Measurements from ENCODE around the gene C20orf173.

The C20orf173 gene

DNA sequence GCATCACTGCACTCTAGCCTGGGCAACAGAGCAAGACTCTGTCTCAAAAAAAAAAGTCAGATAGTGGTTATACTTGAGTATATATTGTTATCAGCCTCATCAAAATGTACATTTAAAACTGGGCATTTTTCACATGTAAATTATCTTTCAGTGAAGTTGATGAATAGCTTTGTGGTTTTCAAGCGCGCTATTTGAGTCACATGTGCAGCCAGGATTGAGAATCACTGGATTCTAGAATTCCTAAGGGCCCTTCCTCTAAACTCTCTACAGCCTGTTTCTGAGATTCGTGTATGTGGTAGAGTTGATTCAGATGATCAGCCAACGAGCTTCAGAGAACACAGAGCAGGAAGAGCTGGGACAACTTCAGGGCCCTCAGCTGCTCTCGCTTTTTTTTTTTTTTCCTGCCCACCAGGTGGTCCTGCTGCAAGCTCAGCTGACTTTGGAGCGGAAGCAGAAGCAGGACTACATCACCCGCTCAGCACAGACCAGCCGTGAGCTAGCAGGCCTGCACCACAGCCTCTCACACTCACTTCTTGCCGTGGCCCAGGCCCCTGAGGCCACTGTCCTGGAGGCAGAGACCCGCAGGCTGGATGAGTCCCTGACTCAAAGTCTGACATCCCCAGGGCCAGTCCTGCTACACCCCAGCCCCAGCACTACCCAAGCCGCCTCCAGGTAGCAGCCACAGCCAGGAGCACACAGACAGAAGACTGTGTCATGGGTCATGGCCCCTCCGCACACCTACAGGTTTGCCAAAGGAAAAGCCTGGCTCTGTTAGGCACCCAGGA lies 18.3 kb downstream of the C20orf173 start:
- H3K27me3 ChIP-seq: no peaks in the 10 kb centered on the region
- no peak overlapping the region for H3K4me3 ChIP-seq (ENCODE audit: low read depth, low read length)
- no peaks in the 10 kb centered on the region for H3K4me1 ChIP-seq
- H3K9me3 ChIP-seq: no peaks in the 10 kb centered on the region
- peaks cover 4% of the 10 kb centered on the region for H3K36me3 ChIP-seq
- no peak for DNase-seq
- TF ChIP-seq, protein P1, sequence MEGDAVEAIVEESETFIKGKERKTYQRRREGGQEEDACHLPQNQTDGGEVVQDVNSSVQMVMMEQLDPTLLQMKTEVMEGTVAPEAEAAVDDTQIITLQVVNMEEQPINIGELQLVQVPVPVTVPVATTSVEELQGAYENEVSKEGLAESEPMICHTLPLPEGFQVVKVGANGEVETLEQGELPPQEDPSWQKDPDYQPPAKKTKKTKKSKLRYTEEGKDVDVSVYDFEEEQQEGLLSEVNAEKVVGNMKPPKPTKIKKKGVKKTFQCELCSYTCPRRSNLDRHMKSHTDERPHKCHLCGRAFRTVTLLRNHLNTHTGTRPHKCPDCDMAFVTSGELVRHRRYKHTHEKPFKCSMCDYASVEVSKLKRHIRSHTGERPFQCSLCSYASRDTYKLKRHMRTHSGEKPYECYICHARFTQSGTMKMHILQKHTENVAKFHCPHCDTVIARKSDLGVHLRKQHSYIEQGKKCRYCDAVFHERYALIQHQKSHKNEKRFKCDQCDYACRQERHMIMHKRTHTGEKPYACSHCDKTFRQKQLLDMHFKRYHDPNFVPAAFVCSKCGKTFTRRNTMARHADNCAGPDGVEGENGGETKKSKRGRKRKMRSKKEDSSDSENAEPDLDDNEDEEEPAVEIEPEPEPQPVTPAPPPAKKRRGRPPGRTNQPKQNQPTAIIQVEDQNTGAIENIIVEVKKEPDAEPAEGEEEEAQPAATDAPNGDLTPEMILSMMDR (IDR thresholded peaks at IDR 0.05; ENCODE audit: low read depth, low read length): no peak

DNA sequence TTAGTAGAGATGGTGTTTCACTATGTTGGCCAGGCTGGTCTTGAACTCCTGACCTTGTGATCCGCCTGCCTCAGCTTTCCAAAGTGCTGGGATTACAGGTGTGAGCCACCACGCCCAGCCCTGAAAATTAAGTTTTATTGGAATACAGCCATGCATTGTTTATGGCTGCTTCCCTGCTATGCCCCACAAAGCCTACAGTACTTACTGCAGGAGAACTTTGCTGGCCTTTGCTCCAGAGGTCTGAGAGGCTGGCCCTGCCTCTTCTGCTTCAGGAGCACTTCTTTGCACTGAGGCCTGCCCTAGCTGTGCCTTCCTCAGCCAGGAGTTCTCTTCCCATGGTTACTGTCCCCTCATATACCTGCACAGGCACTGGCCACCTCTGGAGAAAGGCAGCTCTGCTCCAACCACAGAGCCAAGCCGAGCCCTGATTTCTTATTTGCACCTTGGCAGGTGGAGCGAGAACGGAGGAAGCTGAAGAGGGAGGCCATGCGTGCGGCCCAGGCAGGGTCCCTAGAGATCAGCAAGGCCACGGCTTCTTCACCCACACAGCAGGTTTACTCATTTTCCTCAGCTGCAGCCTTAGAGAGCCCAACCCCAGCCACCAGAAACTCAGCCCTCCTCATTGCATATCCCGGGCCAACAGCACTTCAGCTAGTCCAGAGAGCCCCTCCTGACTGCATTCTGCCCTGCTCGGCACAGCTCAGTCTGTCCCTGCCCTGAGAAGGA lies 20.8 kb downstream of the C20orf173 start:
- TF ChIP-seq, protein P1 (IDR thresholded peaks at IDR 0.05; ENCODE audit: low read depth, low read length): no peak

DNA sequence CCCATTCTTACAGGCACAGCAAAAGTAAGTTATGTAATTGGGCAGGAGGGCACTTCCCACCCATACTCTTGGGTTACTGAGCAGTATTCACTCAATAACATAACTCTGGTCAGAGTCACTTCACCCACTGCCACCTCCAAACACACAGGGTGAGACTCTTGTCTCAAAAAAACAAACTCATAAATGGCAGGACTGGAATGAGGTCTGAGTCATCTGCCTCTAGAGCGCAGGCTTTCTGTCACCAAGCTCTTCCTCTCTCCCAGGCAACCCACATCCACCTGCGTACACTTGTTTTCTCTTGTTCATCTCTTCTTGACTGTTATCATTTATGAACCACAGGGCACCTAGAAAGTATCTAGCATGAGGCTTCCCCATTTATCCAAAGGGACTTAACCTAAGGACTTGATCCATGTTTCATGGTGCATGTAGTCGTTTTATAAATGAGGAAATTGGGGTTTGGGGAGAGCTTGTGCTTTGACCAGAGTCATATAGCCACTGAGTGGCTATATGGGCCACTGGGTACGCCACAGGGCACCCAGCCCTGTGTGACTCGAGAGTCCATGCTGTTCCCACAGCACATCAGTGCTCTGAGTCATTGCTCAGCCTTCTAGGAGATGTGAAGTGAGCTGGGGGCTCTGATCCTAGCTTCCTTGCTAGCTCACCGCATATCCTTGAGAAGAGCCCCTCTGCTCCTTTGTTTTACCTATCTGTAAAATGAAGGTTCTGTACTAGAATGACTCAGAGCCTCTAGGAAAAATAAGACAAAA lies 22.4 kb downstream of the C20orf173 start:
- Histone ChIP-seq H3K36me3 (peaks cover 16% of the 10 kb centered on the region), H3K9me3 (no peaks in the 10 kb centered on the region), H3K4me1 (no peaks in the 10 kb centered on the region), H3K4me3 (ENCODE audit: low read depth, low read length) (no peak overlapping the region), H3K27me3 (no peaks in the 10 kb centered on the region)
- TF ChIP-seq, protein P1 (IDR thresholded peaks at IDR 0.05; ENCODE audit: low read depth, low read length): no peak
- no peak for DNase-seq

More for the DNA sequence above, 20.8 kb downstream of the C20orf173 start:
- no peak for DNase-seq
- H3K9me3 ChIP-seq: no peaks in the 10 kb centered on the region
- no peak overlapping the region for H3K4me3 ChIP-seq (ENCODE audit: low read depth, low read length)
- H3K27me3 ChIP-seq: no peaks in the 10 kb centered on the region
- peaks cover 8% of the 10 kb centered on the region for H3K36me3 ChIP-seq
- H3K4me1 ChIP-seq: no peaks in the 10 kb centered on the region

DNA sequence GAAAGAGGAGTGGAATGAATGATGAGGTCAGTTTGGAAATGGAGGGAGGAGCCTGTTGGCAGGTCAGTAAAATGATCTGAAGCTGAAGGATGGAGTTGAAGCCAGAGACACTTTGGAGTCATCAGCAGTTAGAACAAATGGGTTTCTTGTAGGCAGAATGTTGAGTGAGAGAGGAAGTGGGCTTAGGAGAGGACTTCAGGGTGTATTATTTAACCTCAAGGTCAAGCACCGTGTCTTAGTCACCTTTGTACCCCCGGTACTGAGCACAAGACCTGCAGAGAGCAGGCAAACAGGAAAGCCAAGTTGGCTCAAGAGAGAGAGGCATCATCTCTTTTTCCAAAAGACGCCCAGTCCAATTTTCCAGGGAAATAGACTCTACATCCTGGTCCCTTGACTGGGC lies 23.3 kb downstream of the C20orf173 start:
- no peaks in the 10 kb centered on the region for H3K9me3 ChIP-seq
- no peak overlapping the region for H3K4me3 ChIP-seq (ENCODE audit: low read depth, low read length)
- H3K36me3 ChIP-seq: peaks cover 21% of the 10 kb centered on the region
- no peak for DNase-seq
- TF ChIP-seq, protein P1 (IDR thresholded peaks at IDR 0.05; ENCODE audit: low read depth, low read length): no peak
- H3K4me1 ChIP-seq: no peaks in the 10 kb centered on the region
- H3K27me3 ChIP-seq: no peaks in the 10 kb centered on the region

DNA sequence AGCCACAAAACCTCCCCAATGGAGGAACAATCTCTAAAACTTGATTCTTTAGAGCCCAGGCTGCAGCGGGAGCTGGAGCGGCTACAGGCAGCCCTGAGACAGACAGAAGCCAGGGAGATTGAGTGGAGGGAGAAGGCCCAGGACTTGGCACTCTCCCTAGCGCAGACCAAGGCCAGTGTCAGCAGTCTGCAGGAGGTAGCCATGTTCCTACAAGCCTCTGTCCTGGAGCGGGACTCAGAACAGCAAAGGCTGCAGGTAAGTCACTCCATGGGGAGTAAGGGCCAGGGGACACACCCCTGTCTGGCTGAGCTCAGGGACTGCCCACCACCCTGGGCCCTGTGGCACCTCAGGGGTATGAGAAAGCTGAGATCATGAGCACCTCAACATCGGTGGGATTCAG lies 24.7 kb downstream of the C20orf173 start:
- TF ChIP-seq, protein P1 (IDR thresholded peaks at IDR 0.05; ENCODE audit: low read depth, low read length): no peak
- Histone ChIP-seq H3K27me3 (no peaks in the 10 kb centered on the region), H3K4me1 (no peaks in the 10 kb centered on the region), H3K36me3 (peaks cover 28% of the 10 kb centered on the region), H3K9me3 (no peaks in the 10 kb centered on the region), H3K4me3 (ENCODE audit: low read depth, low read length) (no peak overlapping the region)
- no peak for DNase-seq

Measured in BE2C (cell line).